GM23338 (cell line): ENCODE measurements around the gene DLG5. TPM values are rescaled to one million over a fixed set of nuclear protein-coding genes. Genes with fewer than 3 reads are reported as not detected.

Experiments
- CREB1 ChIP-seq: fragments of 250-450 bp; sonication (Bioruptor Pico); IDR thresholded peaks from 2 replicates; pipeline ENCODE4 v1.5.0; 2020; ENCODE audit warnings: low read depth, mild to moderate bottlenecking, moderate library complexity
- EZH2 ChIP-seq: fragments of 200-600 bp; sonication (generic); IDR thresholded peaks from one replicate; pipeline ENCODE4 v1.8.0; 2017; ENCODE audit warnings: antibody characterized with exemption, mild to moderate bottlenecking, low read depth; ENCODE audit not compliant: unreplicated experiment
- EZH2phosphoT487 ChIP-seq: fragments of 200-600 bp; sonication (generic); IDR thresholded peaks from one replicate; pipeline ENCODE4 v1.8.1; 2018; ENCODE audit warnings: antibody characterized with exemption; ENCODE audit not compliant: unreplicated experiment
- JUNB ChIP-seq: IDR thresholded peaks from one replicate; pipeline ENCODE4 v1.6.1; 2016; ENCODE audit warnings: antibody characterized with exemption; ENCODE audit not compliant: unreplicated experiment
- NANOG ChIP-seq: IDR thresholded peaks from 2 replicates; pipeline ENCODE4 v1.6.1; 2016; ENCODE audit warnings: antibody characterized with exemption, borderline replicate concordance
- STAT1 ChIP-seq: IDR thresholded peaks from one replicate; pipeline ENCODE4 v1.6.1; 2016; ENCODE audit warnings: antibody characterized with exemption; ENCODE audit not compliant: unreplicated experiment
- ZNF114 ChIP-seq: fragments of 250-450 bp; sonication (Bioruptor Pico); IDR thresholded peaks from 2 replicates; pipeline ENCODE4 v1.5.0; 2020; ENCODE audit warnings: mild to moderate bottlenecking, moderate library complexity
- ZNF331 ChIP-seq: fragments of 250-450 bp; sonication (Bioruptor Pico); IDR thresholded peaks from 2 replicates; pipeline ENCODE4 v1.5.0; 2020; ENCODE audit warnings: low read depth, mild to moderate bottlenecking, moderate library complexity
- polyA plus RNA-seq: library from polyadenylated mRNA; unstranded; fragments of >200 nt; fragmentation: Nextera tagmentation; extraction: Ambion mirVana; gene quantifications from 2 replicates; pipeline ENCODE4 v1.2.1, GENCODE V29; 2016
- total RNA-seq: library from RNA; depleted of rRNA; stranded (reverse); fragments of >200 nt; shearing (Covaris generic); gene quantifications from 2 replicates; pipeline ENCODE4 v1.2.3, GENCODE V29; 2014
- TF ChIP-seq, protein P1 (sequence below): fragments of 250-450 bp; sonication (Bioruptor Pico); IDR thresholded peaks from 2 replicates; pipeline ENCODE4 v1.5.0; 2020; ENCODE audit warnings: mild to moderate bottlenecking, moderate library complexity
- TF ChIP-seq, protein P2 (sequence below), 2 experiments: fragments of 200-600 bp in 1 of 2; sonication (generic) in 1 of 2; conservative IDR thresholded peaks; 2 replicates each; pipeline versions ENCODE4 v1.5.1 to v1.6.1; 2016 to 2017; ENCODE audit warnings: antibody characterized with exemption in 2 of 2, low read depth in 2 of 2, mild to moderate bottlenecking in 2 of 2, moderate library complexity in 1 of 2
- TF ChIP-seq, protein P3 (sequence below): IDR thresholded peaks from 2 replicates; pipeline ENCODE4 v1.6.1; 2016; ENCODE audit warnings: antibody characterized with exemption

DLG5 gene
- total and polyA plus RNA-seq, 2 experiments from 2014 or later, result 7.4 to 66.6 TPM

DNA sequence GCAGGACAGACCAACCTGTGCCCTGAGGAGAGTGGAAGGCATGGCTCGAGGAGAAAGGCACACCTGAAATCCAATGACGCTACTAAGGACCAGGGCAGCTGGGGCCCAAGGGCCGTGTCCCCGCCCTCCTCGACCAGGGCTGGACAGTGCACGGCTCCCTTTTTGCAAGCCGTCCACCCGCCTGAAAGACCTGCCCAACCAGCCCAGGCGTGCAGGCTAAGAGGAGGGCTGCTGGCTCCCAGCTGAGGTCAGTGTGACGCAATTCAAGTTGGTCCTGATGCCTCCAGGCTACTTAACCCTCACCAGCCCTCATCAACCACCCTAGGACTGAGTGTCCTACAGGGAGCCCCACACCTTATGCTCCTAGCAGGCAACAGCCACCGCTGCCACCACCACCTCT lies 69.3 kb downstream of the DLG5 start (continued):
- TF ChIP-seq, protein P1, sequence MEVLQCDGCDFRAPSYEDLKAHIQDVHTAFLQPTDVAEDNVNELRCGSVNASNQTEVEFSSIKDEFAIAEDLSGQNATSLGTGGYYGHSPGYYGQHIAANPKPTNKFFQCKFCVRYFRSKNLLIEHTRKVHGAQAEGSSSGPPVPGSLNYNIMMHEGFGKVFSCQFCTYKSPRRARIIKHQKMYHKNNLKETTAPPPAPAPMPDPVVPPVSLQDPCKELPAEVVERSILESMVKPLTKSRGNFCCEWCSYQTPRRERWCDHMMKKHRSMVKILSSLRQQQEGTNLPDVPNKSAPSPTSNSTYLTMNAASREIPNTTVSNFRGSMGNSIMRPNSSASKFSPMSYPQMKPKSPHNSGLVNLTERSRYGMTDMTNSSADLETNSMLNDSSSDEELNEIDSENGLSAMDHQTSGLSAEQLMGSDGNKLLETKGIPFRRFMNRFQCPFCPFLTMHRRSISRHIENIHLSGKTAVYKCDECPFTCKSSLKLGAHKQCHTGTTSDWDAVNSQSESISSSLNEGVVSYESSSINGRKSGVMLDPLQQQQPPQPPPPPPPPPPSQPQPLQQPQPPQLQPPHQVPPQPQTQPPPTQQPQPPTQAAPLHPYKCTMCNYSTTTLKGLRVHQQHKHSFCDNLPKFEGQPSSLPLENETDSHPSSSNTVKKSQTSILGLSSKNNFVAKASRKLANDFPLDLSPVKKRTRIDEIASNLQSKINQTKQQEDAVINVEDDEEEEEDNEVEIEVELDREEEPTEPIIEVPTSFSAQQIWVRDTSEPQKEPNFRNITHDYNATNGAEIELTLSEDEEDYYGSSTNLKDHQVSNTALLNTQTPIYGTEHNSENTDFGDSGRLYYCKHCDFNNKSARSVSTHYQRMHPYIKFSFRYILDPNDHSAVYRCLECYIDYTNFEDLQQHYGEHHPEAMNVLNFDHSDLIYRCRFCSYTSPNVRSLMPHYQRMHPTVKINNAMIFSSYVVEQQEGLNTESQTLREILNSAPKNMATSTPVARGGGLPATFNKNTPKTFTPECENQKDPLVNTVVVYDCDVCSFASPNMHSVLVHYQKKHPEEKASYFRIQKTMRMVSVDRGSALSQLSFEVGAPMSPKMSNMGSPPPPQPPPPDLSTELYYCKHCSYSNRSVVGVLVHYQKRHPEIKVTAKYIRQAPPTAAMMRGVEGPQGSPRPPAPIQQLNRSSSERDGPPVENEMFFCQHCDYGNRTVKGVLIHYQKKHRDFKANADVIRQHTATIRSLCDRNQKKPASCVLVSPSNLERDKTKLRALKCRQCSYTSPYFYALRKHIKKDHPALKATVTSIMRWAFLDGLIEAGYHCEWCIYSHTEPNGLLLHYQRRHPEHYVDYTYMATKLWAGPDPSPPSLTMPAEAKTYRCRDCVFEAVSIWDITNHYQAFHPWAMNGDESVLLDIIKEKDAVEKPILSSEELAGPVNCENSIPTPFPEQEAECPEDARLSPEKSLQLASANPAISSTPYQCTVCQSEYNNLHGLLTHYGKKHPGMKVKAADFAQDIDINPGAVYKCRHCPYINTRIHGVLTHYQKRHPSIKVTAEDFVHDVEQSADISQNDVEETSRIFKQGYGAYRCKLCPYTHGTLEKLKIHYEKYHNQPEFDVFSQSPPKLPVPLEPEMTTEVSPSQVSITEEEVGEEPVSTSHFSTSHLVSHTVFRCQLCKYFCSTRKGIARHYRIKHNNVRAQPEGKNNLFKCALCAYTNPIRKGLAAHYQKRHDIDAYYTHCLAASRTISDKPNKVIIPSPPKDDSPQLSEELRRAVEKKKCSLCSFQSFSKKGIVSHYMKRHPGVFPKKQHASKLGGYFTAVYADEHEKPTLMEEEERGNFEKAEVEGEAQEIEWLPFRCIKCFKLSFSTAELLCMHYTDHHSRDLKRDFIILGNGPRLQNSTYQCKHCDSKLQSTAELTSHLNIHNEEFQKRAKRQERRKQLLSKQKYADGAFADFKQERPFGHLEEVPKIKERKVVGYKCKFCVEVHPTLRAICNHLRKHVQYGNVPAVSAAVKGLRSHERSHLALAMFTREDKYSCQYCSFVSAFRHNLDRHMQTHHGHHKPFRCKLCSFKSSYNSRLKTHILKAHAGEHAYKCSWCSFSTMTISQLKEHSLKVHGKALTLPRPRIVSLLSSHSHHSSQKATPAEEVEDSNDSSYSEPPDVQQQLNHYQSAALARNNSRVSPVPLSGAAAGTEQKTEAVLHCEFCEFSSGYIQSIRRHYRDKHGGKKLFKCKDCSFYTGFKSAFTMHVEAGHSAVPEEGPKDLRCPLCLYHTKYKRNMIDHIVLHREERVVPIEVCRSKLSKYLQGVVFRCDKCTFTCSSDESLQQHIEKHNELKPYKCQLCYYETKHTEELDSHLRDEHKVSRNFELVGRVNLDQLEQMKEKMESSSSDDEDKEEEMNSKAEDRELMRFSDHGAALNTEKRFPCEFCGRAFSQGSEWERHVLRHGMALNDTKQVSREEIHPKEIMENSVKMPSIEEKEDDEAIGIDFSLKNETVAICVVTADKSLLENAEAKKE, result no peak
- TF ChIP-seq CREB1 (CRISPR knock-in tag) (no peak), JUNB (no peak), NANOG (no peak), ZNF331 (CRISPR knock-in tag) (no peak), STAT1 (no peak), EZH2phosphoT487 (no peak), ZNF114 (CRISPR knock-in tag) (no peak), EZH2 (no peak)
- TF ChIP-seq, protein P2, sequence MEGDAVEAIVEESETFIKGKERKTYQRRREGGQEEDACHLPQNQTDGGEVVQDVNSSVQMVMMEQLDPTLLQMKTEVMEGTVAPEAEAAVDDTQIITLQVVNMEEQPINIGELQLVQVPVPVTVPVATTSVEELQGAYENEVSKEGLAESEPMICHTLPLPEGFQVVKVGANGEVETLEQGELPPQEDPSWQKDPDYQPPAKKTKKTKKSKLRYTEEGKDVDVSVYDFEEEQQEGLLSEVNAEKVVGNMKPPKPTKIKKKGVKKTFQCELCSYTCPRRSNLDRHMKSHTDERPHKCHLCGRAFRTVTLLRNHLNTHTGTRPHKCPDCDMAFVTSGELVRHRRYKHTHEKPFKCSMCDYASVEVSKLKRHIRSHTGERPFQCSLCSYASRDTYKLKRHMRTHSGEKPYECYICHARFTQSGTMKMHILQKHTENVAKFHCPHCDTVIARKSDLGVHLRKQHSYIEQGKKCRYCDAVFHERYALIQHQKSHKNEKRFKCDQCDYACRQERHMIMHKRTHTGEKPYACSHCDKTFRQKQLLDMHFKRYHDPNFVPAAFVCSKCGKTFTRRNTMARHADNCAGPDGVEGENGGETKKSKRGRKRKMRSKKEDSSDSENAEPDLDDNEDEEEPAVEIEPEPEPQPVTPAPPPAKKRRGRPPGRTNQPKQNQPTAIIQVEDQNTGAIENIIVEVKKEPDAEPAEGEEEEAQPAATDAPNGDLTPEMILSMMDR (conservative IDR thresholded peaks at IDR 0.05; ENCODE audit: low read depth in 2 of 2), result no peak
- TF ChIP-seq, protein P3, sequence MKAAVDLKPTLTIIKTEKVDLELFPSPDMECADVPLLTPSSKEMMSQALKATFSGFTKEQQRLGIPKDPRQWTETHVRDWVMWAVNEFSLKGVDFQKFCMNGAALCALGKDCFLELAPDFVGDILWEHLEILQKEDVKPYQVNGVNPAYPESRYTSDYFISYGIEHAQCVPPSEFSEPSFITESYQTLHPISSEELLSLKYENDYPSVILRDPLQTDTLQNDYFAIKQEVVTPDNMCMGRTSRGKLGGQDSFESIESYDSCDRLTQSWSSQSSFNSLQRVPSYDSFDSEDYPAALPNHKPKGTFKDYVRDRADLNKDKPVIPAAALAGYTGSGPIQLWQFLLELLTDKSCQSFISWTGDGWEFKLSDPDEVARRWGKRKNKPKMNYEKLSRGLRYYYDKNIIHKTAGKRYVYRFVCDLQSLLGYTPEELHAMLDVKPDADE, result no peak
